Embryonic facial prominence (tissue), 1 donor: ENCODE results near the gene FAM9C.
"Not testable (repeated sequence)": the region's sequence is repeated elsewhere in the genome, so short reads cannot be mapped to it uniquely, and the experiment has no call there.

Experiments used
- DNase-seq: peaks from one replicate; pipeline ENCODE4 v3.0.0-alpha.2; 2016; ENCODE audit errors: extremely low spot score

FAM9C gene

DNA sequence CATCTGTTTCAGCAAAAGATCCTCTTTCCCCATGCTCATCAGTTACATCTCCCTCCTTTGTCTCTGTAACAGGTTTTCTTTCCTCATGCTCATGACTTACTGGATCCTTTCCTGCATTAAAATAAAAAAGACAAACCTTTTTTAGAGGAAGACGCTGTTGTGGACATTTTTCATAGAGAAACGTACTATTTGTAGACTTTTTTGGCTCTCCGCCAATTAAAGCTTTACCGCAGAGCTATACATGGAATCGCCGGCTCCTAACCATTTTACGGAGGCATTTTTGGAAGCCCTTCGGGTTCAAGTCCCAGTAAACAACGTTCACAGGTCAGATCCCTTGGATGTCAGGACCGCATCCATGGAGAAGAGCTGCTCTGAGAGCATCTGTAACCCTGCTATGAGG is 1.3 kb downstream of the FAM9C start:
- DNase-seq = no peak

DNA sequence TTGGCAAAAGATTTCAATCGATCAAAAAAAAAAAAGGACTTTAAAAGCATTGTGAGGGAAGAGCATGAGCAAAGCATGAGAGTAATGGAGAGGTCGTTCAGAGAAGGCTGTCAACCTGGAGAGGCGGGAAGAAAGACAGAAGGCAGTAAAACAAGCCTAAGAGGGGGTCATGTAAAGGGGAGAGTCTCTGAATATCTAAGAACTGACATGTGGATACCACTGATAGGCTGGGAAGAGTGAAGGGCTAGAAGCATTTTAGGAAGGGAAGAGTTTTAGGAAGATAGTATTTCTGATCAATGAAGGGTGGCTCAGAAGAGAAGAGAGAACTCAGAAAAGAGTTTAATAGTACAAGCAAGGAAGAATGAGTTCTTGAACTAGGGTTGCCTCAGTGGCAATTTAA is 7.5 kb downstream of the FAM9C start:
- no peak for DNase-seq

DNA sequence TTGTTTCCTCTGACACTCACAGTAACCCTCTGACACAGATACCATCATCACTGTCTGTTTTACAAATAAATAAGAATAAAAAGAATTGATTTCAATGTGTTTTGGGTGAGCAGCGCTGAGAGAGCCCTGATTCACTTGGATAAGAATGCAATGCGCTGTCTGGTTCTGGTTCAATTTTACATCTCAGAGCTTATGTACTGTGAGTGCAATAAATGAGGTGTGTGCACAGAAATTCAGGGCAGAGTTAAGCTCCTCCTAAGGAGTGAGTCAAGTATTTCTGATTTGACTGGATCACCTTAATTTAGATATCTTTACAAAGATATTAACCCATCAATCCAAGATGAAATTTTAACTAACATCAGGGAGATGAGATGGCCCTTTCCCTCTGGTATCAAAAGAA is 11.2 kb downstream of the FAM9C start:
- DNase-seq = no peak

DNA sequence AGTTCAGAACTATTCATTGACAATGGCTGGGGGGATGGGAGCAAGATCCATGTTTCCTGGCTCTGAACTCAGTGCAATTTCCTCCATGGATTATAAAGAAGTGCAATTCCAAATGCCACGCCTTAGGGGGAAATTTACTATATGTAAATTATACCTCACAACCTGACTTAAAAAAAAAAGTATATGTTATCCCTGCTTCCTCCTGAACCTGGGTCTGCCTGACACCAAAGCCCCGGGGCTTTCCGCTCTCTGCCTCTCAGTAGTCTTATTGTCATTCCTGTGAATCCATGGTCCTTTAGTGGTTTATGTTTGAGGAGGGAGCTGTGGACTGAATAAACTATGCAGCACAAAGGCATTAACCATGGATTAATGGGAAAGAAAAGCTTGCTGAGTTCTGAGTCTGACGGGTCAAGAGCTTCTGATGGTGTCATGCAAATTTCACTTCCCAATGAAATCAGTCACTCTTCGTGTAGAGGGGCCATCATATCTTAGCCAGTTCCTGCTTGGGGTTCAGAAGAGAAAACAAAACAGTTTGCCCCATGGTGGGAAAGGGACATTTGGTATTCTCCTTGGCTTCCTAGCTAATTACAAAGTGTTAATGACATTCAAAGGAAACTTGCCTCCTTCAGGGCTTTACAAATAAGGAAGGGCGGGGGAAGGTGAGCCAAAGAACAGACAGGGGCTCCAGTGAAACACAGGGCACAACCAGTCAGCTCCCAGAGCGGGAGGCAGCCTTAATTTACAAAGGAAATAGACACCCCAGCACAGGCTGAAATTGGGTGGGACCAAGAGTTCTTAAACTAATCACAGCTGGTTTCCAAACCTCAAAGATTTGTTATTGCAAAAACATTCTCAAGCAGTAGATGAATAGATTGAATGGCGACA is 14.3 kb downstream of the FAM9C start:
- no peak for DNase-seq

DNA sequence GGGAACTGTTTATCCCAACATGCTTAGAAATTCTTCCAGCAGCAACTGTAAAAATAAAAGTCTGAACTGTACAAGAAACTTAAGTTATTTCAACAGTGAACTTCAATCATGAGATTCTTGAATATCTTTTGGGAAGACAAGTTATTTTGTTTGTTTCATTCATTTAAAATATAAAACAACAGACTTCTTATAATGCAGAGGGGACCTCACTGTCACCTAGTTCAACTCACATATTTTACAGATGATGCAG is 14.9 kb downstream of the FAM9C start:
- DNase-seq = no peak

DNA sequence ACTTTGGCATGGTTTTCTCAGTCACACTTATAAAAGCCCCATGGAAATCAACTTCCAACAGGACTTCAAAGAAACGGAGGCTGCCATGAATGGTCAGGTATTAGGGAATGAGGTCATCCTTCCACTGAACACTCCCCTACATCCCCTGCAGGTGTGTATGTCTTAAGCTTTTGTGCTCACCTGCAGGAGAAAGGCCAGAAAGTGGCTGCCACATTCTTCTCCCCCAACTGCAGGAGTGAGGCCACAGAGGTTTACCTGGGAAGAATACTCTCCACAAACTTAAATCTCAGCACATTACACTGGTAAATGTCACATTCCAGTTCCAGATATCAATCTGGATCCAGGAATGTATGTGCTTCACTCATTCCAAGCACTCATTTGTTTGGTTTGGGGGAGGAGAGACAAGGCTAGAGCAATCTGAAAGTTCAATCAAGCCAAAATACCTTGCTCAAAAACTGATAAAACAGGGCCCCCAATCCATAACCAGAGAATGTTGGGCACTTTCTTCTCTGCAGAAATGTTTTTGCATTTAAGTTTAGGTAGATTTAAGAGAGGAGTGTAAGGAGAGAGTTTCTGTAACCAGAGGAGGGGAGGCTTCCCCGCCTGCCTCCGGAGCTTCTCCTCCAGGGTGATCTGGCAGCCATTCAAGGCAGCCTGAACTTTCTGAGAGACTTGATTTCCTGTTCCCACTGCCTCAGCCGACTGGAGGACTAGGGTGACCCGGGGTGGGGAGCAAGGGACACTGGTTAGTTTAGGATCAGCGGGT is 15.4 kb downstream of the FAM9C start:
- no peak for DNase-seq

DNA sequence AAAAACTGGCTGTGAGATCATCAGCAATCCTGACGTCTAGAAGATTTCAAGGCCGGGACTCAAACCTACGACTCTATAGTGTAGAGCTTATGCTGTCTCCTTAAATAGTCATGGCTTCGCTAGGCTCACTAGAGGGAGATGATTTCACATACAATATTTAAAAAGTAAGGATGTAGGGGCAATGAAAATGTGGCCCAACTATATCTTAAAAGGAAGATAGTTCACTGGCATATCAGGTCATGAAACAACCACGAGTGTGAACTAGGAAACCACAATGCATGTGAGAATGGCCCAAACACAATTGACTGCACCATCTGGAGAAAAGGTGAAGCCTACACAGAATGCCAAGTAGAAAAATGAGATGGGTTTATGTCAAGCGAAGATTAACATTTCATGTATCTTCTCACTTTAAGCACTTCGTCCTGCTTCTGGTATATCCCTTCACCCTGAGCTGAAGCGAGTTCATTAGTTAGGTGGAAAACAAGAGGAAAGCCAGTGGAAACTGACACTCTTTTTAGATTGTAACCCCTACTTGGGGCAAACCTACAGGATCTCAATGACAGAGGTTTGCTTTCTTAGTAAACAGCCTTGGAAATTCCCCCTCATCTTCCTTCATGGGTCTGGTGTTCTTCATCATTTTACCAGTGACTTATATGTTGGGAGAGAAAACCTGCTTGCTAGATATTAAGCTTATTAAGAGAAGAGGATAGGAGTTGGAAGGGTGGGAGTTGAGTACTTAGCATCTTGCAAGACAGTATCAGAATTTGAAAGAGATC is 17.4 kb downstream of the FAM9C start:
- DNase-seq = no peak

DNA sequence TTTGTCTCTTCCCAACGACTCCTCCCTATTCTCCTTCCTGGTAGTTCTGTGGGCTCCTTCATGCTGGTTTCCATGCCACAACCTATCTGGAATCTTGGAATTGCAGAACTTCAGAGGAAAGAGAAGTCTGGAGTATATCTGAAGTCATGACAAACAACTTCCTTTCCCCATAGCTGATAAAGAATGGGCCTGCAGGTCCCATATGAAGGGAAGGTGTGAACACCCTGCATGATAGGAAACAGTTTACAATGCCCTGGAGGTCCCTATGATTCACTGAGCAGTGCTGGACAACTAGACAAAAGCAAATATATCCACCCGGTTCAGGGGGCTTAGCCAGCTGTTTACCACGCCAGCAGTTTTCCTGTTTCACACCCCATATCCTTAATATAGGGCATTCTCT is 19.4 kb downstream of the FAM9C start:
- no peak for DNase-seq

DNA sequence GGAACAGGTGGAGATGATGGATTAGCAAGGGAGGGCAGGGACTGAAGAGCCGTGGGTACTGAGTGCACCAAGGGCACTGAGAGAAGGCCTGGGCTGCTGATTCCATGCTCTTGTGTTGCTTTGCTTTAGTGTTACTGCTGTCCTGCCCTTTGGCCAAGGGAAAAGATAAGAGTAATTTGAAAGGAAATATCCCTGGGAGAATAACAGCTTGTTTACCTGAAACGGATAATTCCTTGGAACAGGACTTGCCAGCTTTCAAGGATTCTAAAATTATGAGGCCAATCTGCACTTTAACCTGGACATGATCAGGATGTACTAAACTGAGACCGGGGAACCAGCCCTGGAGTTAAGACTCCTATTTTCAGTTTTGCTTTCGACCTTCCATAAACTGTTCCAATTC is 20.4 kb downstream of the FAM9C start:
- no peak for DNase-seq

DNA sequence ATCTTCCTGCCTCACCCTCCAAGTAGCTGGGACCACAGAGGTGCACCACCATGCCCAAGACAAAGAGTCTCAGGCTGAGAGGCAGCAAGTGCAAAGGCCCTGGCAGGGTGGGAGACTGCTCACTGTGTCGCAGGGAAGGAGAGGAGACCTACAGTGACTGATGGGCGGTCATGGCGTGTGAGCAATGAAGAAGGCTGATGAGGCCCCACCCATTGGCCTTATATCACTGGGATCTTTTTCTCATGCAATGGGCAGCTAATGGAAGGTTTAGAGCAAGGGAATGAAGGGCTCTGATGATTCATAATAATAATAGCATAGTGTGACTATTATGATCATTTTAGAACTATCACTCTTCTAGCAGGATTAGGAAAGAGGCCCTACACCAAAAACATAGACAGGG is 20.9 kb downstream of the FAM9C start:
- no peak for DNase-seq

DNA sequence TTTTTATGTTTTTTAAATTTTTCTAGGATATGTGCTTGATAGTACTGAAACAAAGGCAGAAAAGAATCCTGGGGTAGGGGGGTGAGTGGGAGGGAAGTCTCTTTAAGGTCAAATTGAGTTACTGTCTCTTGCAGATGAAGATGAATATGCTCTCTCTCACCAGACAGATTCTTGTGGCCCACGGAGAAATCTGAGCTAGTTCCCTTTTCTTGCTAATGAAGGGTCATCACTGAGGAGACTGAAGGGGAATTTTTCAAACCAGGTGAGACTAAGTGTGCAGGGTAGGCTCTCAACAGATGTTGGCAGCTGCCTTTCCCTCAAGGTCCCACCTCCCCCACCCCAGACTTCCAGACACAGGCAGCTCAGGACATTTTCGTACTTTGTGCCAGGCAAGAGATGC is 21.5 kb downstream of the FAM9C start:
- DNase-seq = no peak

DNA sequence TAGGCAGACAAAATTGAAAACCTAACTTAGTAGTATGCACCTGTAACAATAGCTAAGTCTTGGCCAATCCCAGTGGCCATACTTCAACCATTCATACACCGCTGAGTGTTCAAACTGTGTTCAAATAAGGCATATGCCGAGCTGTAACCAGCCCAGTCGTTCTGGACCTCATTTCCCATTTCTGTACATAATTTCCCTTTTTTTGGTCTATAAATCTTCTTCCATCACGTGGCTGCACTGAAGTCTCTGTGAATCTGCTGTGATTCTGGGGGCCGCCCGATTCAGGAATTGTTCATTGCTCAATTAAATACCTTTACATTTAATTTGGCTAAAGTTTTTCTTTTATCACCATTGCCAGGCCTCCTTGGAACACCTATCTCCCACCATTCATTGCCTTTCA is 27.7 kb downstream of the FAM9C start:
- not testable (repeated sequence) for DNase-seq

DNA sequence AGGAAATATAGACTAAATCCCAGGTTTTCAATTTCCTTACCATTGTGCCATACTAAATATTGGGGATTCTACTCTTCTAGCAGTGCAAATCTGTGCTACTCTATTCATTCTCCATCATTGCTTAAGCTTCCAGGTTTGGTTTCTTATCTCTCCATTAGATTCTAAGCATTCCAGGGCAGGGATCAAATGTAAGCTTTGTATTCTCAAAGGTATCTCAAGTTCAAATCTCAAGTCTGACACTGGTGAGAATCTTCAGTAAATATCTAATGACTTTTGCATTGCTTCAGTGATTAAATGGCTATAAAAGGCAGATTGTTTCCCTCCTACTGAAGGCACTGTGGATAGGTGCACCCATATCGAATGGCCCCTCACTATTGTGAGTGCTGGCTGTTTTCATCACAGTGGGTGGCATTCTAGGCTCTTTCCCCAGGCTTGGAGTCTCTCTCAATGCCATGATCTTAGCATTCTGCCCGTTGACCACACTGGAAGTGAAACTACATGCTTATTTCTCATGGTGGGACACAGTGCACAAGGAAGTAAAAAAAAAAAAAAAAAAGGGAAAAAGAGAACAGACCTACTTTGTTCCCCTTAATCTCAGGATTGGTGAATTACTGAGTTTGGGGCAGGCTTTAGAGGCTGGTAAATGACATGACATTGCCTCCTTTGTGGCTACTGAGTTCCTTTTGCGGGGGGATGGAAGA is 28.7 kb downstream of the FAM9C start:
- no peak for DNase-seq

DNA sequence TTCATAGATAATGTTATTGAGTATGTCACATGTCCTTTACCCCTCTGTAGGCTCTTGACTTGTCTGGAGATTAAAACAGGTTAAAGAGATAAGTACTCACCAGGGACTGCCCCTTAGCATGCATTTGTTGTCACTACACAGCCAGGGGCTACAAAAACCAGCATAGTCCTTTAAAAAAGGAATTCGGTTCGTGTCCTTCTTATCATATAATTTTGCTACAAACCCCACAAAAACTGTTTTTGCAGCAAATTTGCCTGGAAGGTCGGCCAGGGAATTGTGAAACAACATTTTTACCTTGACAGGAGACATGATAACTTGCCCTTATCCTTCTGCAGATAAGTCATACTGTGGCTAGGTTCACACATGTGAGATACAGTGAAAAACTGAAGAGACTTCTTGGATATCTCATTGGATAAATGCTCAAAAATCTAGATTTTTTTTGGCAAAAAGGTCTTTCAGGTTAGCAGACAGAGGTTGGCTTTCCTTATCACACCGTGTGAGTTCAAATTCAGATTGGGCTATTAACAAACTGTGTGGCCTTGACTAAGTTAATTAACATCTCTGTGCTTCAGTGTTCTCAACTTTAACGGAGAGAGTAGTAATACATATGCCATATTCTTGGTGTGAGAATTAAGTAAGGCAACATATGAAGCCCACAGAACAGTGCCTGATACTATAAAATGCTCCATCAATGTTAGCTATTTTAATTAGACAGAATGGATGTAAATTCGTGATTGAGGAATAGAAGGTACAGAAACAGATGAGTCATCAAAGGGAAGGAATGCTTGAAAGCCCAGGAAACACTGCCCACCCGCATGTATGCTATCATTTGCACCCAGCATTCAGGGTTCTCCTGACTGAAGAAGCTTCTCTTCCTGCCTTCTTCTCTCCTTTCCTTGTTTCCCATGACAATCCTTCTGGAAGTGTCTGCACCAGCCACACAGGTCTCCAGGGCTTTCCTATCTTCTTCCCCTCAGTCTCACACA is 30.0 kb downstream of the FAM9C start:
- no peak for DNase-seq

DNA sequence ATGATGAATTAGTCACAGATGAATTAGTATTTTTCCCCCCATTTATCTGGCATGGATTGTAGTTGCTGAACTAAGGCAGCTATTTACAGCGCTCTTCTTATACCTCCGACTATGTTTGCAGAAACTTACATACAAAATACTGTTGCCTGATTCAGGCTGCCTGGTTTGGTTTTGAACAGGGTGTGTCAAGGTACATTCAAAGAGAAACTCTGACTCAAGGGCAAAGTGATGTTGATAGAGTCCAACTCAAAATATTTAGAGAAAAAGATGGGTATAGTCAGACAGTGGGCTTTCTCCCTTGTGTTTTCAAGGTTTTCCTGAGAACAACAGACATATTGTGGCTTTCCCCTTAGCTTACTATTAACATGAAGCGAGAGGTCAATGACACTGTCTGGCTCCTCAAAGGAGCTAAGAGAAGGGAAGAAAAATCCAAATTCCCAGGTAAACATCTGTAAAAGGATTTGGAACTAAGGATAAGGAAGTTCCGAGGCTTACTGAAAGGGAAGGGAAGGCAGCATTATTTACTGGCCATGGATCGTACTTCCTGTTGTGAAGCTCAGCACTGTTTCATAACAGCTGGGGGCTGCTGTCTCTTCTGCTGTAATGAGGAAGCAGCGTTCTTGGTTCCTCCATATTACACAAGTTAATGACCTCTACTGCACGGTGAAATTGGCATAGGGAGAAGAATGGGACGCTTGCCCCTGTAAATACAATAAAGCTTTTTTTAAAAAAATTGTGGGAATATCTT is 30.9 kb downstream of the FAM9C start:
- no peak for DNase-seq

DNA sequence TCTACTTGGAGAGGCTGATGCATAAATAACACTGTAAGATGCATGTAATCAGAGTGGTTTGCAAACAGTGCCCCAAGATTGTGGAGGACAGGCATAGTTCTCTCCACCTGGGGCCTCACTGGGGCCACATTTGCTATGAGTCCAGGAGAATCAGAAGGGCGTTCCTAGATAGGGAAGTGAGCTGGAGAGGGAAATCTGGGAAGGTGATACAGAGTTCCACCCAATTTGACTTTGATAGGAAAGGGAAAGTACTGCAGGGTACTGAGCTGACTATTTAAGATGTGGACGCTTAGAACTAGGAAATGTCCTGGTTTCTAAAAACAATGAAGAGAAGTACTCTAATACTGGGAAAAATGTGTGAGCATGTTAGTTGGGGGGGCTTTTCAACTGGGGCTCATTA is 33.9 kb downstream of the FAM9C start:
- DNase-seq = no peak

DNA sequence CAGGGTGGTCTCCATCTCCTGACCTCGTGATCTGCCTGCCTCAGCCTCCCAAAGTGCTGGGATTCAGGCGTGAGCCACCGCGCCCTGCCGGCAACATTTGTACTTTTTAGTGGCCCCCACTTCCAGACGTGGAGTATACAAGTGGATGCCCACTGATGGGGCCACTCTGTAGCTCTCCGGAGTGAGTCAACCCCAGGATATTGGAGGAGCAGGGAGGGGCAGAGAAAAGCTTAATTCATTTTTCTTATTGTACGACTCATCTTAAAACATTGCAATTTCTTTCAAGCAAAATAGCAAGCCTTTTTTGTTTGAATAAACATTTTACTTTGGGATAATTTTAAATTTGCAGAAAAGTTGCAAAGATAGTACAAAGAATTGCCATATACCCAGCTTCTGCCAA is 34.6 kb downstream of the FAM9C start:
- no peak for DNase-seq

DNA sequence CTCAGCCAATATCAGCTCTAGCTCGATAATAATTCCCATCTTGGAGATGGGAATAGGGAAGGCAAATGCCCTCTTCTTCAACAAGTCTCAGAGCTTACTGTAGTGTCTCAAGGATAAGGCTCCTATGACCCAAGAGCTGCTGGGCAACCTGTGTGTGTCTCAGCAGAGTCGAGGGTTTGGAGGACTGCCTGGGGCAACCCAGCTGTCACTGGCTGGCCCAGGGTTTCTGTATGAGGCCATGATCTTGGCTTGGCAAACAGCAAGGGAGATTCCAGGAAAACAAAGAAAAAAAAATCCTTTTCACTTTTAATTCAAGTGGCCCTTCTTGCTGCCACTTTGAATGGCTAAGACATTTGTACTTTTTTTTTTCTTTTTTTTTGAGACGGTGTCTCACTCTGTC is 35.1 kb downstream of the FAM9C start:
- no peak for DNase-seq

DNA sequence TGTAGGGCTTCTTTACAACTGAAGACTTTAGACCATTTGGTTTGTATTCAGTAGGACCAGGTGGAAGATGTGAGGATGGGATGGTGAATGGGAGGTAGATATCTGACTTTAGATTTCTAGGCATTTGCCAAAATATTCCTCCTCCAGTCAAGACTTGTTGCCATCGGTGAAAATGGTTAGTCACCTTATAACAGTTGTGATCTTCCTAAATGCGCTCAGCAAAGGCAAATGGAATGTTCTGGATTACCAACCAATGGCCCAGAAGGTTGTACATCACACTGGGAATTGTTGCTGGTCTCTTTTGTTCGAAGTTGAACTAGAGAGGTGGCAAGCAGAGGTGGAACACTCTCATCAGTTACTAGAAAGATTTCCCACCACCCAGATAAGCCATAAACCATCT is 35.6 kb downstream of the FAM9C start:
- DNase-seq = no peak

DNA sequence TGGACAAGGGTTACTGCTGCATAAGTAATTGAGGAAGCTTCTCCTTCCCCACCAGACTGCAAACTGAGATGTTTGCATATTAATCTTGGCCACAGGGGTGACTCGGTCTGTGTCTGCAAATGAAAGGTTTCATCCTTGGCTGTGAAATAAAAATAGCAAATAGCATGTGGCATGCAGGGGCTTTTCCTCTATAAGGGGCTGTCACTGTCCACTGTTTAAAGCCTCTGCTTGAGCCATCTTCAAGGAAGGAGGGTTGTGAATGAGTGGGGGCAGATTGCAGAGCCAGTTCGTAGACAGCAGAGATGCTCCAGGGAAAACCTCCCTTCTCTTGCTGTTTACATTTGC is 36.3 kb downstream of the FAM9C start:
- DNase-seq = no peak
